Mucosa of descending colon (tissue), 3 donors: ENCODE results near the gene CENPC. TPM values are rescaled to one million over a fixed set of nuclear protein-coding genes. Genes with fewer than 3 reads are reported as not detected.
A peak's percentile ranks its signal among the peaks of the same experiment; 100 is the strongest.
"Not testable (repeated sequence)": the region's sequence is repeated elsewhere in the genome, so short reads cannot be mapped to it uniquely, and the experiment has no call there.

Source experiments
- ATAC-seq: fragments of 200-7000 bp; cut with Tn5 transposase; one replicate; pipeline ENCODE4 v1.9.1; 2020; ENCODE audit warnings: mild to moderate bottlenecking, moderate library complexity
- DNase-seq, 3 donors: peaks; one replicate each; pipeline ENCODE4 v3.0.0-alpha.2; 2020
- H3K36me3 ChIP-seq: fragments of 200-600 bp; one replicate; pipeline ENCODE4 v1.8.0; 2021; ENCODE audit warnings: low read depth, mild to moderate bottlenecking
- H3K4me1 ChIP-seq: fragments of 200-600 bp; one replicate; pipeline ENCODE4 v1.8.0; 2021; ENCODE audit warnings: low read depth, mild to moderate bottlenecking
- H3K4me3 ChIP-seq: fragments of 200-600 bp; one replicate; pipeline ENCODE4 v1.8.0; 2021; ENCODE audit warnings: mild to moderate bottlenecking
- H3K9me3 ChIP-seq: fragments of 200-600 bp; one replicate; pipeline ENCODE4 v1.8.0; 2021; ENCODE audit warnings: mild to moderate bottlenecking
- intact Hi-C, 2 donors: fragments of 100-400 bp; cut with DNase I in 1 of 2; cut with micrococcal nuclease in 1 of 2; formaldehyde crosslinking; loops; one replicate each; pipeline versions ENCODE4 v1.11.0 to v1.11.1; 2022; cut with DNase I, micrococcal nuclease
- total RNA-seq, 3 donors: library from RNA; stranded (reverse); fragmentation: NEBNext Ultra II Directional in 2 of 3; extraction: Animal tissue kit (Norgen Biotek cat#: 25700) in 2 of 3; gene quantifications; one replicate each; pipeline versions ENCODE4 v1.2.1 to v1.2.4, GENCODE V29; 2021 to 2023
- TF ChIP-seq, protein P1 (sequence below): fragments of 200-600 bp; IDR thresholded peaks from one replicate; pipeline ENCODE4 v1.8.0; 2022; ENCODE audit warnings: antibody characterized with exemption, mild to moderate bottlenecking
- donor health status: DM: no; HTN: no; CAD: no; lungs with moderate emphysema.
- donor health status: DM: no; HTN: no; CAD: no.
- donor health status: DM: no; HTN: yes; CAD: no.

The CENPC gene
- total RNA-seq, 3 donors from 2014 or later = 17.3 to 26.4 (median 26.0) TPM

DNA sequence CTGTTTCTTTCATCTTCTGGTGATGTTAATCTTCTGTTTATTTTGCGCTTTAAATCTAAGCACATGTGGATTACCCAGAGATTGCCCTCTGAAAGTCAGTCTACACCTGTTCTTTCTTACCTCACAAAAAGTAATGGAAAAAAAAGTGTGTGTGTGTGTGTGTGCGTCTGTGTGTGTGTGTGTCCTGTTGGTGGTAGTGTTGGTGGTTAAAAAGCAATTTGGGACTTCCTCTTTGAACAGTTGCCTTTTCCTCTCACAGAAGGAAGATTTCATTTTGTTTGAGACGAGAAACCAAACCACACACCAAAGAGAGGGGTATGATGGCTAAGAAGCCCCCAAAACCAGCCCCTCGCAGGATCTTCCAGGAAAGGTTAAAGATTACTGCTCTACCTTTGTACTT is 13.2 kb upstream of the CENPC start, which contains the start of gene STAP1:
Gene STAP1 (plus strand): TSS at position 235 of the 400 bp plus-strand sequence. CDS start 83 bp downstream, at position 318.
- Histone ChIP-seq H3K4me3 (no peak within 1 kb of the TSS), H3K9me3 (no peaks in the 10 kb centered on the region), H3K4me1 (no peaks in the 10 kb centered on the region), H3K36me3 (no peaks in the 10 kb centered on the region)
- intact Hi-C loops = no loop called here
- ATAC-seq = peak; percentile 65
- TF ChIP-seq, protein P1, sequence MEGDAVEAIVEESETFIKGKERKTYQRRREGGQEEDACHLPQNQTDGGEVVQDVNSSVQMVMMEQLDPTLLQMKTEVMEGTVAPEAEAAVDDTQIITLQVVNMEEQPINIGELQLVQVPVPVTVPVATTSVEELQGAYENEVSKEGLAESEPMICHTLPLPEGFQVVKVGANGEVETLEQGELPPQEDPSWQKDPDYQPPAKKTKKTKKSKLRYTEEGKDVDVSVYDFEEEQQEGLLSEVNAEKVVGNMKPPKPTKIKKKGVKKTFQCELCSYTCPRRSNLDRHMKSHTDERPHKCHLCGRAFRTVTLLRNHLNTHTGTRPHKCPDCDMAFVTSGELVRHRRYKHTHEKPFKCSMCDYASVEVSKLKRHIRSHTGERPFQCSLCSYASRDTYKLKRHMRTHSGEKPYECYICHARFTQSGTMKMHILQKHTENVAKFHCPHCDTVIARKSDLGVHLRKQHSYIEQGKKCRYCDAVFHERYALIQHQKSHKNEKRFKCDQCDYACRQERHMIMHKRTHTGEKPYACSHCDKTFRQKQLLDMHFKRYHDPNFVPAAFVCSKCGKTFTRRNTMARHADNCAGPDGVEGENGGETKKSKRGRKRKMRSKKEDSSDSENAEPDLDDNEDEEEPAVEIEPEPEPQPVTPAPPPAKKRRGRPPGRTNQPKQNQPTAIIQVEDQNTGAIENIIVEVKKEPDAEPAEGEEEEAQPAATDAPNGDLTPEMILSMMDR = no peak
- peak in 1 of 3 donors; percentile 26 for DNase-seq

DNA sequence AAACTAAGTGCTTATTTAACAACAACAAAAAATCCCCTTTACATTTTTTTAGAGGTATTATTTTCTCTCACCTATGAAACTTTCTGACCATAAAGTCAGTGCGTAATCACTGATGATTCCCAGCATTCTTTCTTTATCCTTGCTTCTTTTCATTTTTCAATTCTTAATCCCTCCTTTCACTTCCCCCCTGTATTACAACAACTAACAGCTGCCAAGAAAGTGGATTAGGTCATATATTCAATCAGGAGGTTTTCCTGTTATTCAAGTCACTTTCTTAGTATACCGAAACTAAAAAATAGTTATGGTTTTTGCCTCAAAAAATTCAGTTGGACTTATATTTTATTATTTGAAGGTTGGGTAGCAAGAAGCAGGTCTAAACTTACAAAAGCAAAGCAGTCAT is 11.1 kb upstream of the CENPC start:
- Histone ChIP-seq H3K4me1 (no peaks in the 10 kb centered on the region), H3K36me3 (no peaks in the 10 kb centered on the region), H3K4me3 (no peak overlapping the region), H3K9me3 (no peaks in the 10 kb centered on the region)
- TF ChIP-seq, protein P1 = no peak
- ATAC-seq = no peak
- DNase-seq = no peak
- intact Hi-C loops = no loop called here

DNA sequence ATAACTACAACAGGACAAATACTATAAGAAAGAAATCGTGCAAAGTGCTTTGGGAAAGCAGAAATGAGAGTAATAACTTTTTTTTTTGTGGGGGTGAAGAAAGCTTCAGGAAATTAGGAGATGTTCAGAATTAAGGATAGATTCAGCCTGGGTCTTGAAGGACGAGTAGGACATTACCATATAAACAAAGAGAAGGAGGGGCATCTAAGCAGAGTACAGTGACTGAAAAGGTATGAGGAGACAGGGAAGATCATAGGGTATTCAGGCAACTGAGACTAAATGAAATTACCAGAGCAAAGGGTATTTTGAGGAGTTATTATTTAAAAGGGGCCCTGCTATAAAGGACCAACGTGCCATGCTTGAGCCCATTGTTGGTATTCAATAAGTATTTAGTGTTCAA is 10.1 kb upstream of the CENPC start:
- no peaks in the 10 kb centered on the region for H3K36me3 ChIP-seq
- intact Hi-C loops = no loop called here
- no peaks in the 10 kb centered on the region for H3K4me1 ChIP-seq
- TF ChIP-seq, protein P1 = no peak
- no peak for ATAC-seq
- H3K4me3 ChIP-seq = no peak overlapping the region
- no peaks in the 10 kb centered on the region for H3K9me3 ChIP-seq
- DNase-seq = no peak

DNA sequence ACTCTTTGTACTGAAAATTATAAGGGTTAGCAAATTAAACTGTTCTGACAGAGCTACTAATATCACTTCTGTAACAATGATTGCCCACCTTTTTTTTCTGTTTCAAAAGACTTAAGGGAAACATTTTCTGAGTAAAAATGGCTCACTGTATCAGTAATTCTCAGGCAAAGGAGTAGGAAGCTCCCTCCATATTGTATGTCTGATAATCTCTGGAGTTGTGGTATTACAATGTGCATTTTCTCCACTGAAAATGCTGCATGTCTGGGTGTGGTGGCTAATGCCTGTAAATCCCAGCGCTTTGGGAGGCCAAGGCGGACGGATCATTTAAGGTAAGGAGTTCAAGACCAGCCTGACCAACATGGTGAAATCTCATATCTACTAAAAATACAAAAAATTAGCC is 8.8 kb upstream of the CENPC start:
- Histone ChIP-seq H3K4me3 (no peak overlapping the region), H3K9me3 (no peaks in the 10 kb centered on the region), H3K36me3 (no peaks in the 10 kb centered on the region), H3K4me1 (no peaks in the 10 kb centered on the region)
- TF ChIP-seq, protein P1 = no peak
- DNase-seq (no peak), ATAC-seq (no peak)
- intact Hi-C loops = no loop called here

DNA sequence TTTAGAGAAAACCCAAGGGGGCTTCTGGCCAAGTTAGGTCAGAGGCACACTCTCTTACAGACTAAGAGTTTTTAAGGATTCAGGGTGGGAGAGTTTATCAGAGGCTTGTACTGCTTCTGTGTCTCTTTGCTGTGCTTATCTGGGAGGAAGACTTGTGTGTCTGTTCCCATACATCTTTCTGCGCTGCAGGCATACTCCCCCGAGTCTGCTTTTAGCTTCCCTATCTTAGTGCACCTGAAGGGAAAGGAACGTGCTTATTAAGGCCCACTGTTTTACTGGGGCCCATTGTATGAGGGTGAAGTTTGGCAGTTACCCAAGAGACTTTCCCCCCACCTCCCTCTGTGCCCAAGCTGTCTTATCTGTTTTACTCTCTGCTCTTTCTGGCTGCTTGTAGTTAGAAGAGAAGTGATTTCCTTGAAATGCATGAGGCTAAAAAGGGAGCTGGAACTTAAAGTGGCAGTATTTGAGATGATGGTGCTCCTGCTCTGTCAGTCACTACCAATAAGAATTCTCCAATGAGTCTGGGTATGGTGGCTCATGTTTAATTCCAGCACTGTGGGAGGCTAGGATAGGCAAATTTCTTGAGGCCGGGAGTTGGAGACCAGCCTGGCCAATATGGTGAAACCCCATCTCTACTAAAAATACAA is 7.0 kb upstream of the CENPC start:
- H3K9me3 ChIP-seq, DNase-seq, H3K36me3 ChIP-seq, ATAC-seq, H3K4me1 ChIP-seq, H3K4me3 ChIP-seq, intact Hi-C loops: not testable (repeated sequence)

DNA sequence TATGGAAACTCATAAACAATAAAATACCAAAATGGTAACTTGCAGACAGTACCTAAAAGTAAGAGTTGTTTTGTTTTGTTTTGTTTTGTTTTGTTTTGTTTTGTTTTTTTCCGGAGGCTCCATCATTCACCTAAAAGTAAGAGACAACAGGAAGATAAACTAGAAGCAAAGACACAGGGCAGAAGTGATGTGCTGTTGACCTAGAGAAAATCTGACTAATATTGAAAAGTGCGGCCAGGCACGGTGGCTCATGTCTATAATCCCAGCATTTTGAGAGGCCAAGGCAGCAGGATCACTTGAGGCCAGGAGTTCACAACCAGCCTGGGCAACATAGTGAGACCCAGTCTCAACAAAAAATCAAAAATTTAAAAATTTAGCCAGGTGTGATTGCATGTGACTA is 5.6 kb upstream of the CENPC start:
- TF ChIP-seq, protein P1 = no peak
- no peak overlapping the region for H3K4me3 ChIP-seq
- no peaks in the 10 kb centered on the region for H3K9me3 ChIP-seq
- no peak for DNase-seq
- intact Hi-C loops = no loop called here
- ATAC-seq = no peak
- H3K36me3 ChIP-seq = no peaks in the 10 kb centered on the region
- H3K4me1 ChIP-seq = no peaks in the 10 kb centered on the region
